T47D (cell line): Measurements from ENCODE around the gene METTL26.

Experiments used
- DNase-seq, 2 experiments: peaks; one replicate each; pipeline versions ENCODE4 v3.0.0 to v3.0.0-alpha.2; 2011 to 2012; ENCODE audit warnings: low read depth in 1 of 2, low spot score in 1 of 2
- JUND ChIP-seq: IDR thresholded peaks from 2 replicates; pipeline ENCODE4 v1.6.1; 2012; ENCODE audit warnings: low read depth
- in situ Hi-C: cut with HindIII; loops from 2 replicates; pipeline ENCODE4 v1.10.0; 2016; ENCODE audit warnings: low sequenced_read_pairs, low pct_unique_long_range_greater_than_20kb

METTL26 gene

GRCh38 chr16:629185-629832 lies 6.8 kb downstream of the METTL26 start:
- in situ Hi-C loops = no loop called here
- no peak for TF ChIP-seq JUND
- no peak for DNase-seq

GRCh38 chr16:628321-629061 lies 7.6 kb downstream of the METTL26 start:
- no peak for DNase-seq
- no peak for TF ChIP-seq JUND
- in situ Hi-C loops = no loop called here

- TF ChIP-seq JUND = no peak
- in situ Hi-C loops = no loop called here
- DNase-seq = no peak
These were observed 8.5 kb downstream of the METTL26 start for GRCh38 chr16:627454-628239.

- no peak for DNase-seq
These were observed 9.2 kb downstream of the METTL26 start for GRCh38 chr16:626787-627453.

GRCh38 chr16:625977-626765 lies 9.9 kb downstream of the METTL26 start:
- no peak for TF ChIP-seq JUND
- DNase-seq = no peak
- in situ Hi-C loops = no loop called here

More at GRCh38 chr16:626787-627453, 9.2 kb downstream of the METTL26 start:
- in situ Hi-C loops = no loop called here
- no peak for TF ChIP-seq JUND

GRCh38 chr16:625117-625976 lies 10.8 kb downstream of the METTL26 start:
- no peak for DNase-seq
- in situ Hi-C loops = no loop called here
- no peak for TF ChIP-seq JUND

- no peak for TF ChIP-seq JUND
- in situ Hi-C loops = no loop called here
- DNase-seq = no peak
These were observed 11.5 kb downstream of the METTL26 start for GRCh38 chr16:624526-625070.

- no peak for TF ChIP-seq JUND
- in situ Hi-C loops = no loop called here
- no peak for DNase-seq
These were observed 13.2 kb downstream of the METTL26 start for GRCh38 chr16:622920-623280.

GRCh38 chr16:621526-622105 lies 14.5 kb downstream of the METTL26 start:
- no peak for TF ChIP-seq JUND
- no peak for DNase-seq
- in situ Hi-C loops = no loop called here

GRCh38 chr16:620700-621525 lies 15.2 kb downstream of the METTL26 start:
- in situ Hi-C loops = no loop called here
- TF ChIP-seq JUND = no peak

More at GRCh38 chr16:620700-621525, 15.2 kb downstream of the METTL26 start:
- DNase-seq = no peak
